Effector memory CD8-positive, alpha-beta T cell (primary cell): ENCODE data around the gene DCAF8.

Source experiments
- ATAC-seq: fragments of 150-1000 bp; cut with Tn5 transposase; replicated peaks from 2 replicates; pipeline ENCODE4 v1.10.0; 2021; ENCODE audit warnings: mild to moderate bottlenecking, moderate library complexity
- DNase-seq, 3 experiments: peaks; one replicate each; pipeline ENCODE4 v3.0.0; 2021
- H3K27ac Mint-ChIP-seq, 2 donors: one replicate each; pipeline ENCODE4 v1.8.0; 2022; ENCODE audit warnings: mild to moderate bottlenecking in 2 of 2, mixed read lengths in 2 of 2, moderate library complexity in 2 of 2
- H3K27me3 Mint-ChIP-seq, 2 donors: one replicate each; pipeline ENCODE4 v1.8.0; 2022; ENCODE audit warnings: mixed read lengths in 2 of 2
- H3K36me3 Mint-ChIP-seq: one replicate; pipeline ENCODE4 v1.8.0; 2022; ENCODE audit warnings: mild to moderate bottlenecking, moderate library complexity, mixed read lengths; ENCODE audit not compliant: insufficient read depth
- H3K4me1 Mint-ChIP-seq, 2 donors: one replicate each; pipeline ENCODE4 v1.8.0; 2022; ENCODE audit warnings: low read depth in 2 of 2, mixed read lengths in 2 of 2
- H3K4me3 Mint-ChIP-seq, 2 donors: one replicate each; pipeline ENCODE4 v1.8.0; 2022; ENCODE audit warnings: mild to moderate bottlenecking in 2 of 2, mixed read lengths in 2 of 2, moderate library complexity in 2 of 2
- H3K9me3 Mint-ChIP-seq, 2 donors: one replicate each; pipeline ENCODE4 v1.8.0; 2022; ENCODE audit warnings: mixed read lengths in 2 of 2

Gene DCAF8

DNA sequence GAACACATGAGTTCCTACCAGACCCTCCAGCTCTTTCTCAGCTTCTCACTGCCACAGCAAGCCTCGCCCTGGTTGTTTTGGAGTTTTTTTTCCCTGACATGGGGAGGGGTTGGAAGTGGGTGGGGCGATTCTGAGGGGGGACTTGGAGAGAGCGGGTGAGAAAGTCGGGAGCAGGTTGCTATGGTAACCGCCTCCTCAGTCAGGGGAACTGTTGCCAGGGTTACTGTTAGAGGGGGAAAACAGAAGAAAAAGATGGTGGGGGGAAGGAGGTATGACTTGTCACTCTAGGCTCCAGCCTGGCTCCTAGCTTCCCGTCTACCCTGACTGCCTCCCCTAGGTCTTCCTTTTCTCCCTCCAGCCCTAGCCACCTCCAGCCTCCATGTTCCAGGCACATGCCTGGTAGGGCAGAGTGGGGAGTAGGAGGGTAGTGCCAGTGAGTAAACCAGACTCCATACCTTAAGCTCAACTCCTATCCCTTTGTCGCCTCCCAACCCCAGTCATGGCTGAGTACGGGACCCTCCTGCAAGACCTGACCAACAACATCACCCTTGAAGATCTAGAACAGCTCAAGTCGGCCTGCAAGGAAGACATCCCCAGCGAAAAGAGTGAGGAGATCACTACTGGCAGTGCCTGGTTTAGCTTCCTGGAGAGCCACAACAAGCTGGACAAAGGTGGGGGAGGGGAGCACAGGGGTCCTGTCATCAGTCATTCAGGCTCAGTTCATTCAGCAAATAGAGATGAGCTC is 51.1 kb downstream of the DCAF8 start:
- Mint-ChIP-seq H3K4me3 (no peak overlapping the region), H3K27ac (peak overlapping the region; percentile 29 to 78), H3K36me3 (peaks cover 18% of the 10 kb centered on the region), H3K4me1 (peaks cover 16 to 20% of the 10 kb centered on the region in 2 donors), H3K27me3 (no peaks in the 10 kb centered on the region), H3K9me3 (no peaks in the 10 kb centered on the region)
- ATAC-seq (no peak), DNase-seq (no peak)

DNA sequence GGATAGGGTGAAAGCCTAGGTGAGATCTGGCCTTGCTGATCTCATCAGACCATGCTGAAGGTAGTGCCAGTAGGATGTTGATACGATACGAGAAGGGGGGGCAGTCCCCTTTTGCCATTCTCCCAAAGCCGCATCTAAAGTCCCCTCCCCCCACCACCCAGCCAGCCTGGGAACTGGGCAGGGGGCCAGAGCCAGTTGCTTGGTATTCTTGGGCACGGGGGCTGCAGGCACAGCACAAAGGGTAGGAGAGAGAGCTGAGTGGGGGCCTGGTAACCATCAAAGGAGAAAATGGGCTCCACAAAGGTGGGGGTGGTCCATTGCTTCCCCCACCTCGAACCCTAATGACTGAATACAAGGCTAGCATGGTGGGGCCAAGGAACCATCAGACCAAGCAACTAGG is 51.8 kb downstream of the DCAF8 start:
- Mint-ChIP-seq H3K27ac (peak overlapping the region in 1 of 2 donors; percentile 29), H3K27me3 (no peaks in the 10 kb centered on the region), H3K9me3 (no peaks in the 10 kb centered on the region), H3K36me3 (peaks cover 15% of the 10 kb centered on the region), H3K4me3 (no peak overlapping the region), H3K4me1 (peaks cover 20 to 22% of the 10 kb centered on the region in 2 donors)
- DNase-seq (no peak), ATAC-seq (no peak)

DNA sequence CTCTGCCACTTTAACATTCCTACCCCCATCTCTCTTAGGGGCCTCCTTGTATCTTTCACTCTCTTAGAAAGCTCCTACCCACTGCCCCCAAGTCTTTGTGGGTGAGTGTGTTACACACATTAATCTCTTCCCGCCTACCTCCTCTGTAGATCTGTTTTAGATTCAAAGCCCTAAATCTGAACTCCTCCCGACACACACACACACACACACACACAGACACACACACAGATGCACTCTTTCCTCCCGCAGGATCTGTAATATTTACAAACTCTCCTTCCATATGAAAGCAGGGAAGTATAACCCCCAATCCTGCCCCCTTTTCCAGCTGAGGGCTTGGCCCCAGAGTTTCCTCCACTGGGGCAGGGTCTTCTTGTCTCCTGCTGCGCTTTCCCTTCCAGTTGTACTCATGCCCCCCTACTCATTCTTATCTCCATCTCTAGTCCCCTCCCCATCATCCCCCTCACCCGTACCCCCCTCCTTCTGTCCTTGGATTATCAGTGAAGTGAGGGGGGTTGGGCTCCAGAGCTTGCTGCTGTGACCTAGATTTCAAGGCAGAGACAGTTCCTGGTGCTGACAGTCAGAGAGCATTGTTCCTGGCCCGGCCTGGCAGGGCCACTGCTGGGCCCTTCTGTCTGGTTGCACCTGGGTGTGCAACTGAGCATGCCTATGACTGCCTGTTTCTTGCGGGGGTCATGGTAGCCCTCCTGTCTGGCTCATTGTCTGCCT is 52.9 kb downstream of the DCAF8 start:
- H3K36me3 Mint-ChIP-seq: peaks cover 11% of the 10 kb centered on the region
- peak overlapping the region; percentile 21 to 90 for H3K27ac Mint-ChIP-seq
- DNase-seq (no peak), ATAC-seq (no peak)
- H3K4me3 Mint-ChIP-seq: no peak overlapping the region
- H3K4me1 Mint-ChIP-seq: peaks cover 24% of the 10 kb centered on the region in 2 donors
- H3K27me3 Mint-ChIP-seq: no peaks in the 10 kb centered on the region
- no peaks in the 10 kb centered on the region for H3K9me3 Mint-ChIP-seq

- DNase-seq (no peak), ATAC-seq (no peak)
- no peaks in the 10 kb centered on the region for H3K27me3 Mint-ChIP-seq
- H3K4me3 Mint-ChIP-seq: no peak overlapping the region
- peak overlapping the region; percentile 21 to 90 for H3K27ac Mint-ChIP-seq
- peaks cover 26 to 27% of the 10 kb centered on the region in 2 donors for H3K4me1 Mint-ChIP-seq
- H3K9me3 Mint-ChIP-seq: no peaks in the 10 kb centered on the region
- peaks cover 11% of the 10 kb centered on the region for H3K36me3 Mint-ChIP-seq
Measured at GRCh38 chr1:160208557-160209320, 53.6 kb downstream of the DCAF8 start.

DNA sequence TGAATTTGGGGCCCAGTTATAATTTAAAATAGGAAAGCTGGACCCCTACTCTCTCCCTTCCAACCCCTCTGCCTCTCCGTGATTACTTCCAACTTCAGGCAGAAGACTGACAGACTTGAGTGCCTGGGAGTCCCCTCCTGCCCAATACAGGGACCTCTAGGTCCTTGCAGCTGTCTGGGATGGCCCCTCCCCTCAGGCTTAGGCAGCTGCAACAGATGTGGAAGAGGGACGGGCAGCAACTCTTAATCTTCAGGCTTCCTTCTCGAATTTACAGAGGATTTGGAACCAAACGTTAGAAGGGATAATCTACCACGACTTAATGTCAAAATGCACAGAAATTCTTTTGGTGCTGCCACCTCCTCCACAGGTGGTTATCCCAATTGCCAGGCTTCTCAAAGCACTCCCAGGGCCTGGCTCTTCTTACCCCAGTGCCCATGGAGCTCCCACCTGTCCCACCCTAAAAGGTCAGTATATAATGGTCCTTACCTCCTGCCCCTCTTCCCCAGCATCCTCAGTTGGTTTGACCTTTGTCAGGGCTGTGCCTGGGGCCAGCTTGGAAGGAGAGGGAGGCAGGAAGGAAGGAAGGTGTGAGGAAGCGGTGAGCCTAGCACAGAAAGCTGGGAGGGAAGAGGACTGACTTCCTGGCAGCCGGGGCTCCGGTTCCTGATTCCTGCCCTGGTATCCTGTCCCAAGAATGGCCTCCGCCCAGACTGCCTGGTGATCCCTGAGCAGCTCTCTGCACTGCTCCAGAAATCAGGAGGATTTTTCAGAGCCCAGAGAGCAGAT is 54.4 kb downstream of the DCAF8 start:
- Mint-ChIP-seq H3K27me3 (no peaks in the 10 kb centered on the region), H3K27ac (peak overlapping the region; percentile 21 to 90), H3K4me3 (no peak overlapping the region), H3K4me1 (peaks cover 26 to 27% of the 10 kb centered on the region in 2 donors), H3K36me3 (peaks cover 8% of the 10 kb centered on the region), H3K9me3 (no peaks in the 10 kb centered on the region)
- no peak for ATAC-seq
- DNase-seq: no peak

- no peaks in the 10 kb centered on the region for H3K27me3 Mint-ChIP-seq
- ATAC-seq: no peak
- DNase-seq: no peak
- peaks cover 5% of the 10 kb centered on the region for H3K36me3 Mint-ChIP-seq
- peak overlapping the region; percentile 21 to 90 for H3K27ac Mint-ChIP-seq
- no peak overlapping the region for H3K4me3 Mint-ChIP-seq
- no peaks in the 10 kb centered on the region for H3K9me3 Mint-ChIP-seq
- H3K4me1 Mint-ChIP-seq: peaks cover 26 to 27% of the 10 kb centered on the region in 2 donors
Measured at GRCh38 chr1:160207118-160207650, 55.2 kb downstream of the DCAF8 start.

DNA sequence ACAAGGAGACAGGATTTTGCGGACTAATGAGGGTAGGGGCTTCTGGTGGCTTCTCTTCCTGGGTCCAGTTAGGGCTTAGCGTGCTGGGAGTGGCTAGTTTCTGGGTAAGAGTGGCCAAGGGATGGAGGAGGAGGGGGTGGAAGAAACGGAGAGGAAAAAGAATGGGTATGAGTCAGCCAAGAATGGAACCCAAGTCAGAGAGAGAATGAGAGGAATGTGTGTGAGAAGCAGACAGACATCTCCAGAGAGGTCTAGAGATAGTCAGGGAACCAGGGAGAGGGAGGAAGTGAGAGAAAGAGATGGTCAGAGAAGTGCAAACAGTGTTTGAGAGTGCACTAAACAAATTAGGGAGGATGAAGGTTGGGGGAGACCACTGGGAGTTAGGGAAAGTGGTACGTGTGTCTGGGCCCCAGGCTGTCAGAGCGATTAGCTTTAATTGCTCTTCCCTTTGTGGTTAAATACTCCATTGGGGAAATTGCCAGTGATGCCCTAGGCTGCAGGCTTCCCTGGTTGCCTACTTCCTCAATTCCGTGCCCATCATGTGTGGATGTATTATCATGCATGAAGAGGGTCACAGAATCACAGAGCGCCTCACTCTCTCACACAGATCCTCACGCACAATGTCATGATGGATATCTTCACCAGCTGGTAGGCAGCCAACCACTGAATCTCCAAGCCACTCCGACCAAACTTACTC is 55.8 kb downstream of the DCAF8 start:
- DNase-seq (no peak), ATAC-seq (no peak)
- Mint-ChIP-seq H3K27ac (peak overlapping the region; percentile 21 to 90), H3K27me3 (no peaks in the 10 kb centered on the region), H3K9me3 (no peaks in the 10 kb centered on the region), H3K4me3 (peak overlapping the region; percentile 83 to 89), H3K4me1 (peaks cover 26 to 27% of the 10 kb centered on the region in 2 donors), H3K36me3 (peaks cover 4% of the 10 kb centered on the region)

GRCh38 chr1:160206036-160206389 is 56.3 kb downstream of the DCAF8 start:
- H3K9me3 Mint-ChIP-seq: no peaks in the 10 kb centered on the region
- no peaks in the 10 kb centered on the region for H3K27me3 Mint-ChIP-seq
- H3K4me1 Mint-ChIP-seq: peaks cover 26 to 27% of the 10 kb centered on the region in 2 donors
- peaks cover 4% of the 10 kb centered on the region for H3K36me3 Mint-ChIP-seq
- H3K27ac Mint-ChIP-seq: peak overlapping the region; percentile 21 to 90
- DNase-seq: peak; percentile 25 to 42 (median 27)
- peak overlapping the region; percentile 83 to 89 for H3K4me3 Mint-ChIP-seq
- peak; percentile 66 for ATAC-seq

DNA sequence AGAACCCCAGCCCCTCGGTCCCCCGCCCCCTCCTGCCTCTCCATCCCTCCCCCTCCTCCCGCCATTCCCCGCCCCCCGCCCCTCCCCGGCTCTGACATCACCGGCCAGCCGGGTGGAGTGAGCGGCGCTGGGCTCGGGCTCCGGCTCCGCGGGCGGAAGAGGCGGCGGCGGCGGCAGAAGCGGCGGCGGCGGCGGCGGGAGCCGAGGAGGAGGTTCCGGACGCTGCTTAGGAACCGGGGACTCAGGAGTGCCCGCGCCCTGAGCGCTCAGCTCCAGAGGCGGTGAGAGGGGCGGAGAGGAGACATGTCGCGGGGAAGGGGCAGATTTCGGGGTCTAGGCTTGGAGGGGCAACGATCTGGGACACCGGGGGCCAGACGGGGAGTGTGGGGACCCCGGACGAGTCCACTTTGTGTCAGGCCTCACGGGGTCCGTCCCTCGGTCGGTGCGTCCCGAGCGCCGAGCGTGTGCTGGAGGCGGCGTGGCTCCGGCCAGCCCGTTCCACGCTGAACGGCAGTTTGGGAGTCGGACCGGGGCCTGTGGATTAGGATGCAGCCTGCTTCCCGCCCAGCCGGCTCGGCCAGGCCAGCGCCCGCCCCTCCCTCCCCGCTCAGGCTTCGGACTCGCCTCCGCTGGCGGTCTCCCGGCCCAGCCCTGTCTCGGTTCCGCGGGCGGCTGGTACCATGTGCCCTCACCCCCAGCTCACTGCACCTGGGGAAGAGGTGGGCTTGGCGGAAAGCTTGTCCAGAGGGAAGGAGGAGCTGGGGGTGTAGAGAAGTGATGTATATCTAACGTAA is 56.9 kb downstream of the DCAF8 start, which contains the start of gene PEA15:
Gene PEA15, plus strand, starts transcription at position 143 of the 794 bp plus-strand sequence. CDS start 6,161 bp downstream, outside the sequence.
- peaks cover 4% of the 10 kb centered on the region for H3K36me3 Mint-ChIP-seq
- DNase-seq (peak; percentile 49 to 59 (median 58)), ATAC-seq (peak; percentile 85)
- peak within 1 kb of the TSS; percentile 21 to 90 for H3K27ac Mint-ChIP-seq
- H3K27me3 Mint-ChIP-seq: no peaks in the 10 kb centered on the region
- H3K4me1 Mint-ChIP-seq: peaks cover 26 to 27% of the 10 kb centered on the region in 2 donors
- H3K9me3 Mint-ChIP-seq: no peaks in the 10 kb centered on the region
- peak within 1 kb of the TSS; percentile 83 to 89 for H3K4me3 Mint-ChIP-seq

GRCh38 chr1:160204526-160205241 is 57.7 kb downstream of the DCAF8 start:
- ATAC-seq (peak; percentile 39), DNase-seq (peak in 2 of 3 experiments; percentile 5 to 6)
- H3K36me3 Mint-ChIP-seq: peaks cover 4% of the 10 kb centered on the region
- no peaks in the 10 kb centered on the region for H3K27me3 Mint-ChIP-seq
- H3K4me1 Mint-ChIP-seq: peaks cover 24 to 26% of the 10 kb centered on the region in 2 donors
- peak overlapping the region; percentile 21 to 90 for H3K27ac Mint-ChIP-seq
- H3K4me3 Mint-ChIP-seq: peak overlapping the region; percentile 83 to 89
- H3K9me3 Mint-ChIP-seq: no peaks in the 10 kb centered on the region

- H3K9me3 Mint-ChIP-seq: no peaks in the 10 kb centered on the region
- H3K27ac Mint-ChIP-seq: no peak overlapping the region
- H3K36me3 Mint-ChIP-seq: peaks cover 4% of the 10 kb centered on the region
- ATAC-seq (no peak), DNase-seq (no peak)
- no peaks in the 10 kb centered on the region for H3K27me3 Mint-ChIP-seq
- peaks cover 5 to 6% of the 10 kb centered on the region in 2 donors for H3K4me1 Mint-ChIP-seq
- no peak overlapping the region for H3K4me3 Mint-ChIP-seq
Measured at GRCh38 chr1:160200786-160201185, 61.6 kb downstream of the DCAF8 start.
